ENCODE results near the gene BMPR1B. TPM values are rescaled to one million over a fixed set of nuclear protein-coding genes. Genes with fewer than 3 reads are reported as not detected.

The BMPR1B gene
- total and polyA plus RNA-seq, 4 donors, result 11.8 to 30.1 (median 16.7) TPM

DNA sequence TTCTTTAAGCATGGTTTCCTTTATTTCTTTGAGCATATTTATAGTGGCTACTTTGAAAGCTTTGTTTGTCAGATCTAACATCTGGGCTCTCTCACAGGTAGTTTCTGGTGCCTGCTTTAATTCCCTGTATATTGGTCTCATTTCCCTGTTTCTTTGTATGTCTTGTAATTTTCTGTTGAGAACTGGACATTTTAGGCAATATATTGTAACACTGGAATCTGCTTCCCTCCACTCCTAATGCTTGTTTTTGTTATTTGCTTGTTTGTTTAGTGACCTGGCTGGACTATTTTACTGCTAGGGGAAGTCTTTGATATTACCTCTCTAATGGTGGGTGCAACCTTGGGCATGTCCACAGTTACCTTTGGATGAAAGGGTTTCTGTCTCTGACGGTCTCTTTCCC is 25.0 kb downstream of the BMPR1B start:
- H3K36me3 ChIP-seq (ENCODE audit: control insufficient read depth, insufficient read depth, low read length), result no peaks in the 10 kb centered on the region
- DNase-seq (ENCODE audit: low read depth in 4 of 6, low spot score in 6 of 6), result no peak
- no peak overlapping the region for H3K4me3 ChIP-seq (ENCODE audit: low read depth, low read length)
- no peak overlapping the region for H3K27ac ChIP-seq (ENCODE audit: low read depth, low read length)
- H3K4me1 ChIP-seq (ENCODE audit: control insufficient read depth, insufficient read depth, low read length), result no peaks in the 10 kb centered on the region
- H3K9me3 ChIP-seq (ENCODE audit: control insufficient read depth, insufficient read depth, low read length), result peaks cover 2% of the 10 kb centered on the region
- 67% methylated on average over 1 of the region's 1 CpG for WGBS (ENCODE audit: insufficient coverage)
- no peaks in the 10 kb centered on the region for H3K27me3 ChIP-seq (ENCODE audit: control insufficient read depth, insufficient read depth, low read length)

DNA sequence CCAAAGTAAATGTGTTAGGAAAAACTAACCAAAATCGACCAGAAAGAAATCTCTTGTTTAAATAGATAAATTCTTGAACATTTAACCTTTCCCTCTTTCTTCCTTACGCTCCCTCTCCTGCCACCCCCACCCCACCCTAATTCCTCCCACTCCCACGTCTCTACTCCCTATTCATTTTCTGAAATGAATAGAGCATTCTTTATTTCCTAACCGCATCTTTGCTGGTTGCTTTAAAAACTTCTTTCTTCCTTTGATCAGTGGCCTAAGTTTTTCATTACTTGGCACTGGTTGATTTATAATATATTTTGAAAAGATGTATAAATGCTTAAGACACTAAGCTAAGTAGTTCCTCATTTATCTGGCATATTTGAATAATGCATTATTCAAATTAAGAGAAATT is 33.9 kb downstream of the BMPR1B start:
- H3K9me3 ChIP-seq (ENCODE audit: control insufficient read depth, insufficient read depth, low read length), result no peaks in the 10 kb centered on the region

DNA sequence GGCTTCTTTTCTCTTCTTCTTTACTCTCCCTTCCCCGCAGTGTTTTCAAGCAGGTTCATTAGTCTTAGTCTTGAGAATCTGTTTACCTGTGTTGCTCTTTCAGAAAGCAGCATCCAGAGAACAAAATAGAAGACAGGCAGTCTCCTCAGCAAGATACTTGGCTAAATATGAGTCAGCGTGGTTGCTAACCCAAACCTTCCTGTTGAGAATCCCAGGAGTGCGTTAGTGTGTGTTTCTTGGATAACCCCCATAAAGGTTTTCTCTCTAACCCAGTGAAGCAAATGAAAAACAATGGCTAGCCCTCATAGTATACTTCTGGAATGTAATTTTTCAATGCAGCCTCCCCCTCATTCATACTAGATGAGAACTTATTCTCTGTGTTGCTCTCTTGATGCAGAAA is 41.1 kb downstream of the BMPR1B start:
- 63% methylated on average over 2 of the region's 3 CpGs for WGBS (ENCODE audit: insufficient coverage)
- no peaks in the 10 kb centered on the region for H3K4me1 ChIP-seq (ENCODE audit: control insufficient read depth, insufficient read depth, low read length)
- H3K27me3 ChIP-seq (ENCODE audit: control insufficient read depth, insufficient read depth, low read length), result no peaks in the 10 kb centered on the region
- no peak for DNase-seq (ENCODE audit: low read depth in 4 of 6, low spot score in 6 of 6)
- no peaks in the 10 kb centered on the region for H3K9me3 ChIP-seq (ENCODE audit: control insufficient read depth, insufficient read depth, low read length)
- H3K4me3 ChIP-seq (ENCODE audit: low read depth, low read length), result no peak overlapping the region
- no peaks in the 10 kb centered on the region for H3K36me3 ChIP-seq (ENCODE audit: control insufficient read depth, insufficient read depth, low read length)
- H3K27ac ChIP-seq (ENCODE audit: low read depth, low read length), result no peak overlapping the region

More for the DNA sequence above, 33.9 kb downstream of the BMPR1B start:
- no peak overlapping the region for H3K4me3 ChIP-seq (ENCODE audit: low read depth, low read length)
- DNase-seq (ENCODE audit: low read depth in 4 of 6, low spot score in 6 of 6), result no peak
- H3K27ac ChIP-seq (ENCODE audit: low read depth, low read length), result no peak overlapping the region
- no peaks in the 10 kb centered on the region for H3K4me1 ChIP-seq (ENCODE audit: control insufficient read depth, insufficient read depth, low read length)
- no peaks in the 10 kb centered on the region for H3K27me3 ChIP-seq (ENCODE audit: control insufficient read depth, insufficient read depth, low read length)
- 44% methylated on average over 2 of the region's 4 CpGs for WGBS (ENCODE audit: insufficient coverage)
- no peaks in the 10 kb centered on the region for H3K36me3 ChIP-seq (ENCODE audit: control insufficient read depth, insufficient read depth, low read length)

DNA sequence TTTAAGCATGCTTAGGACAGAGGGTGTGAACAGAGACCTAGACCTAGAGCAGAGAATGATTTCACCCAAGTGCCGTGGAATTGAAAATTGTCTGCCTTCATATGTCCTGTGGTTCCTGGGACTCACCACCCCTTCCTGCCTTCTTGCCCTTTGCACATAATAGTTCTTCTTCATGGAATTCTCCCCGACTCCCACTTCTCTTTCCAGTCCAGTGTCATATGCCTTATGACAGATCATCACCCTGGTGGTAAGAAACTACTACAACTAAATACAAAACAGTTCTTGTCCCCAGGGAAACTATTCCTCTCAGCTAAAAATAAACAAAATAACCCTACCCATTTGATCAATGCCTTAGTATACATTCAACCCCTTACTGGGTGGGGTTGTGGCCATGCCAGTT is 43.3 kb downstream of the BMPR1B start:
- no peak for DNase-seq (ENCODE audit: low read depth in 4 of 6, low spot score in 6 of 6)
- Histone ChIP-seq H3K4me1 (ENCODE audit: control insufficient read depth, insufficient read depth, low read length) (no peaks in the 10 kb centered on the region), H3K27me3 (ENCODE audit: control insufficient read depth, insufficient read depth, low read length) (no peaks in the 10 kb centered on the region), H3K36me3 (ENCODE audit: control insufficient read depth, insufficient read depth, low read length) (no peaks in the 10 kb centered on the region), H3K27ac (ENCODE audit: low read depth, low read length) (no peak overlapping the region), H3K9me3 (ENCODE audit: control insufficient read depth, insufficient read depth, low read length) (no peaks in the 10 kb centered on the region), H3K4me3 (ENCODE audit: low read depth, low read length) (no peak overlapping the region)
- 89% methylated on average over 2 of the region's 2 CpGs for WGBS (ENCODE audit: insufficient coverage)

DNA sequence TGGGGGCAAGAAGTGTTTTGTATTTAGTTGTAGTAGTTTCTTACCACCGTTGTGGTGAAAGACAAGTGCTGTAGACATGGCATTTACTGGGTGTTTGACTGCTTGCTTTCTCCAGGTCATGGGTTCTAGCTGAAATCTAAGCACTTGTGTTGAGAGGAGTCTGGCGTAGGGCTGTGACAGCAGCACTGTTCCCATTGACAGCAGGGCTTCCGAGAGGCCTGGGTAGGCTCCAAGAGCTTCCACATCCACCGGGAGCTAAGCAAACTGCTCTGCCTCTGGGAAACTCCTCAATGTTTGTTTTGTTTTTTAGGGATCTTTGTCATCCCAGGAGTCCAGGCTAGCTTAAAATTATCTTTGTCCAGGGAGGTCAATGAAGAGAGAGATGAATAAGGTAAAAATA is 44.3 kb downstream of the BMPR1B start:
- no peaks in the 10 kb centered on the region for H3K9me3 ChIP-seq (ENCODE audit: control insufficient read depth, insufficient read depth, low read length)
- no peak overlapping the region for H3K27ac ChIP-seq (ENCODE audit: low read depth, low read length)
- DNase-seq (ENCODE audit: low read depth in 4 of 6, low spot score in 6 of 6), result peak in 1 of 6 donors; percentile 58
- no peaks in the 10 kb centered on the region for H3K36me3 ChIP-seq (ENCODE audit: control insufficient read depth, insufficient read depth, low read length)
- H3K4me1 ChIP-seq (ENCODE audit: control insufficient read depth, insufficient read depth, low read length), result no peaks in the 10 kb centered on the region
- H3K27me3 ChIP-seq (ENCODE audit: control insufficient read depth, insufficient read depth, low read length), result no peaks in the 10 kb centered on the region
- WGBS (ENCODE audit: insufficient coverage), result 32% methylated on average over 4 of the region's 4 CpGs
- H3K4me3 ChIP-seq (ENCODE audit: low read depth, low read length), result no peak overlapping the region

DNA sequence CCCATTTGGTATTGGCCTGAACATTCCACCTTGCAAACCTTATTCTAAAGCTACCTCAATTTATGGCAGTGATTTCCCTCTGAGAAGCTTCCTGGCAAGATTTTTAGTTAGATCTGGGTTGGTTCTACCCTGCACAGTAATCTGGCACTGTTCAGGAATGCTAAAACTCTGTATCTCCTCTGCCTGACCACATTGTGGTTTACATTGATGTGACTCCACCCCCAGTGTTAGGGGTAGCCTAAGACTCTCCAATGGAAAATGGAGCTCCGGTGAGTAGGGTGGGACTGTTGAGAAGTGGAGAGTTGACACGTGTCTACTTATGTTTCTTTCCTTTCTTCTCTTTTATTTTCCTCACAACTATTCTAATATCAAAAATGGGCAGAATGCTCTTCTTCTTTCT is 45.4 kb downstream of the BMPR1B start:
- no CpG with 5 or more reads among the region's 2 CpGs for WGBS (ENCODE audit: insufficient coverage)
- no peaks in the 10 kb centered on the region for H3K36me3 ChIP-seq (ENCODE audit: control insufficient read depth, insufficient read depth, low read length)

DNA sequence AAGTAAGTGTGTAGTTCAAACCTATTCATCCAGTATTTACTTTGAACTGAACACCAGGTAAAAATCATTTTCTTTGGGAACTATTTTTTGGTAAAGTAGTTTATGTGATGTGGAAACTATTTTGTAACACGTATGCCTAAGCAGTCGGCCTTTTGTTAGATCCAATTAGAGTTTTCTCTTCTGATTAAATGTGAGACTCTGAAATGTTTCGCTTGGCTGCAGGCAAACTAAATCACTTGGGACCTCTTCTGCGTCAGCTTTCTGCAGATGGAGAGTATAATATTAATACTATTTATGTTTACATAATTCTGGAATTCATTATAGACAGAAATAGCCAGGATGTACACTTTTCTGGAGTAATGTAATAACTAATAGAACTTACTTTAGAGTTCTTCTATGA is 46.9 kb downstream of the BMPR1B start:
- 50% methylated on average over 2 of the region's 4 CpGs for WGBS (ENCODE audit: insufficient coverage)
- H3K27me3 ChIP-seq (ENCODE audit: control insufficient read depth, insufficient read depth, low read length), result no peaks in the 10 kb centered on the region
- no peaks in the 10 kb centered on the region for H3K4me1 ChIP-seq (ENCODE audit: control insufficient read depth, insufficient read depth, low read length)
- H3K36me3 ChIP-seq (ENCODE audit: control insufficient read depth, insufficient read depth, low read length), result no peaks in the 10 kb centered on the region
- H3K27ac ChIP-seq (ENCODE audit: low read depth, low read length), result no peak overlapping the region
- peak in 2 of 6 donors; percentile 10 to 35 for DNase-seq (ENCODE audit: low read depth in 4 of 6, low spot score in 6 of 6)
- H3K4me3 ChIP-seq (ENCODE audit: low read depth, low read length), result no peak overlapping the region
- no peaks in the 10 kb centered on the region for H3K9me3 ChIP-seq (ENCODE audit: control insufficient read depth, insufficient read depth, low read length)

More for the DNA sequence above, 45.4 kb downstream of the BMPR1B start:
- Histone ChIP-seq H3K4me3 (ENCODE audit: low read depth, low read length) (no peak overlapping the region), H3K27me3 (ENCODE audit: control insufficient read depth, insufficient read depth, low read length) (no peaks in the 10 kb centered on the region), H3K4me1 (ENCODE audit: control insufficient read depth, insufficient read depth, low read length) (no peaks in the 10 kb centered on the region), H3K27ac (ENCODE audit: low read depth, low read length) (no peak overlapping the region), H3K9me3 (ENCODE audit: control insufficient read depth, insufficient read depth, low read length) (no peaks in the 10 kb centered on the region)
- no peak for DNase-seq (ENCODE audit: low read depth in 4 of 6, low spot score in 6 of 6)

DNA sequence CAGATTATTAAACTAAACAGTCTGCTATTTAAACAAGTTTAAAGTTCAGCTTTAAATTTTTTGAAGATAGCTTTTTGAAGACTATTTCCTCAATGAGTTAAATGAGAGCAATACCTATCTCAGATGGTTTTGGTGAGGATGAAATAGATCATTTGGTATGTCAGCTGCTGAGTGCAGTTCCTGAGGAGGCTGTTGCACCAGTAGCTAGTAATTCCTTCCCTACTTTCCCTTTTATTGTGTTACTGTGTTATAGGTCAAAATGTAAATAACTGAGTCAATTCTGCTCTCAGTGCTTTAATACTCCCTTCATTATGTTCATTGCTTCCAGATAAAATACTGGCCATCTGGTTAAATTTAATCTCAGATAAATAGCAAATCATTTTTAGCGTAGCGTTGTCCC is 48.6 kb downstream of the BMPR1B start:
- no CpG with 5 or more reads among the region's 2 CpGs for WGBS (ENCODE audit: insufficient coverage)
- no peak for DNase-seq (ENCODE audit: low read depth in 4 of 6, low spot score in 6 of 6)
- Histone ChIP-seq H3K36me3 (ENCODE audit: control insufficient read depth, insufficient read depth, low read length) (no peaks in the 10 kb centered on the region), H3K27me3 (ENCODE audit: control insufficient read depth, insufficient read depth, low read length) (no peaks in the 10 kb centered on the region), H3K4me3 (ENCODE audit: low read depth, low read length) (no peak overlapping the region), H3K27ac (ENCODE audit: low read depth, low read length) (no peak overlapping the region), H3K4me1 (ENCODE audit: control insufficient read depth, insufficient read depth, low read length) (no peaks in the 10 kb centered on the region), H3K9me3 (ENCODE audit: control insufficient read depth, insufficient read depth, low read length) (no peaks in the 10 kb centered on the region)

DNA sequence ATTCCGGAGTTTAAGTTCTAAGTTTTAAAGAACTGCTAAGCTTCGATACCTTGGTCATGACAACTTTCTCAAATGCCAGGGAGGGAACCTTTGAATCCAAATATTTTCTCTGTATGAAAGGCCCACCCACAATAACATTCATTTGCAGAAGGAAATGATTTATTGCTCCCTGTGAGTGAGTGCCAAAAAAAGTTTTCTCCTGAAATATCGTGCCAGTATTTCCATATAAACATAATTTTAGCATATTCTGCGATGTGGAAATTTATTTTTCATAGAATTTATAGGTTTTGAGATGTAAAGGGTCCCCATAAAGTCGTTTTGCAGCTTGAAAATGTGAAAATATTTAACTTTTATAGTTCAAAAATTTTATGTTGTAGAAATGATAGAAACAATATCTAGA is 53.9 kb downstream of the BMPR1B start:
- H3K4me3 ChIP-seq (ENCODE audit: low read depth, low read length), result no peak overlapping the region
- no peak for DNase-seq (ENCODE audit: low read depth in 4 of 6, low spot score in 6 of 6)
- WGBS (ENCODE audit: insufficient coverage), result no CpG with 5 or more reads among the region's 5 CpGs

DNA sequence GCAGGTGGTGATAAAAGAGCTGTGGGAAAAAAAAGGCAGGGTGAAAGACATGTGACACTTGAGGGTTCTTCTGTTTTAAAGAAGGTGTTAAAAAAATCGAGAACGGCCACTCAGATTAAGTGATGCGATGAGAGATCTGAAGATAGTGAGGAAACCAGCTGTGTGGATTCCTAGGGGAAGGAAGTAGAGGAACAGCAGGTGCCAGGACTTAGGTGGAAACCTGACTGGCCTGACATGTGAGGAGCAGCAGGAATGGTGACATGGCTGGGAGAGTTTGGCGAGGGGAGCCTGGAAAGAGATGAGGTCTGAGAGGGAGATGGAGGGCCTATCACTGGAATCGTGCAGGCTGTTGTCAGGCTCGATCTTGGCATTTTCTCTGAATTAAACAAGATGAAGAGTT is 55.5 kb downstream of the BMPR1B start:
- H3K27me3 ChIP-seq (ENCODE audit: control insufficient read depth, insufficient read depth, low read length), result no peaks in the 10 kb centered on the region
- DNase-seq (ENCODE audit: low read depth in 4 of 6, low spot score in 6 of 6), result no peak
- H3K27ac ChIP-seq (ENCODE audit: low read depth, low read length), result no peak overlapping the region
- WGBS (ENCODE audit: insufficient coverage), result 90% methylated on average over 6 of the region's 6 CpGs
- H3K4me1 ChIP-seq (ENCODE audit: control insufficient read depth, insufficient read depth, low read length), result no peaks in the 10 kb centered on the region
- no peaks in the 10 kb centered on the region for H3K36me3 ChIP-seq (ENCODE audit: control insufficient read depth, insufficient read depth, low read length)
- no peak overlapping the region for H3K4me3 ChIP-seq (ENCODE audit: low read depth, low read length)
- H3K9me3 ChIP-seq (ENCODE audit: control insufficient read depth, insufficient read depth, low read length), result no peaks in the 10 kb centered on the region

More for the DNA sequence above, 53.9 kb downstream of the BMPR1B start:
- no peaks in the 10 kb centered on the region for H3K4me1 ChIP-seq (ENCODE audit: control insufficient read depth, insufficient read depth, low read length)
- H3K27ac ChIP-seq (ENCODE audit: low read depth, low read length), result no peak overlapping the region
- H3K36me3 ChIP-seq (ENCODE audit: control insufficient read depth, insufficient read depth, low read length), result no peaks in the 10 kb centered on the region
- H3K27me3 ChIP-seq (ENCODE audit: control insufficient read depth, insufficient read depth, low read length), result no peaks in the 10 kb centered on the region
- H3K9me3 ChIP-seq (ENCODE audit: control insufficient read depth, insufficient read depth, low read length), result no peaks in the 10 kb centered on the region
